ENCODE data around the gene GUCY1A1. TPM values are rescaled to one million over a fixed set of nuclear protein-coding genes. Genes with fewer than 3 reads are reported as not detected.

GUCY1A1 gene
- total RNA-seq, 1 experiment from 2014 or later, result not detected

GRCh38 chr4:155751569-155751968 is 84.9 kb downstream of the GUCY1A1 start (continued):
- TF ChIP-seq ZBTB33 (IDR thresholded peaks at IDR 0.05; ENCODE audit: extremely low read depth, insufficient replicate concordance, low read length), result no peak

GRCh38 chr4:155757745-155758265 is 91.2 kb downstream of the GUCY1A1 start:
- Histone ChIP-seq H3K4me1 (ENCODE audit: control insufficient read depth in 1 of 2, insufficient read depth in 2 of 2, low read length in 2 of 2) (no peaks in the 10 kb centered on the region), H2AFZ (ENCODE audit: low read depth, low read length, poor library complexity, severe bottlenecking) (no peak overlapping the region), H3K27ac (ENCODE audit: low read depth, low read length) (no peak overlapping the region), H3K4me2 (ENCODE audit: low read length) (no peak overlapping the region), H3K9me3 (ENCODE audit: control insufficient read depth in 1 of 2, insufficient read depth in 1 of 2, low read depth in 1 of 2, low read length in 2 of 2) (no peaks in the 10 kb centered on the region), H3K36me3 (ENCODE audit: control insufficient read depth in 1 of 2, insufficient read depth in 2 of 2, low read length in 2 of 2) (no peaks in the 10 kb centered on the region), H3K9me2 (ENCODE audit: insufficient read depth) (no peaks in the 10 kb centered on the region), H3K4me3 (replicated peaks in 1 of 2; ENCODE audit: low read depth in 1 of 2, low read length in 2 of 2) (no peak overlapping the region), H3K27me3 (ENCODE audit: insufficient read depth, low read length) (no peaks in the 10 kb centered on the region), H3K9ac (ENCODE audit: low read length) (no peak overlapping the region), H3K79me2 (ENCODE audit: insufficient read depth, low read length) (no peaks in the 10 kb centered on the region), H4K20me1 (ENCODE audit: insufficient read depth) (no peaks in the 10 kb centered on the region)
- TF ChIP-seq ZFX (IDR thresholded peaks at IDR 0.05), result no peak
- no peak for TF ChIP-seq ZNF274 (IDR thresholded peaks at IDR 0.05; ENCODE audit: low read depth, low read length)
- TF ChIP-seq EZH2 (IDR thresholded peaks at IDR 0.05), result no peak
- TF ChIP-seq ATF3 (IDR thresholded peaks at IDR 0.05), result no peak
- no peak for TF ChIP-seq CEBPB (IDR thresholded peaks at IDR 0.05; ENCODE audit: low read depth)
- no peak for TF ChIP-seq YY1 (IDR thresholded peaks at IDR 0.05; ENCODE audit: extremely low read depth, insufficient replicate concordance, low read depth, low read length)
- TF ChIP-seq SP1 (IDR thresholded peaks at IDR 0.05; ENCODE audit: low read depth), result no peak
- TF ChIP-seq ELF1 (IDR thresholded peaks at IDR 0.05; ENCODE audit: borderline replicate concordance, low read depth), result no peak
- TF ChIP-seq FOSL1 (IDR thresholded peaks at IDR 0.05; ENCODE audit: low read depth), result no peak
- TF ChIP-seq MAX (IDR thresholded peaks at IDR 0.05), result no peak
- TF ChIP-seq JUND (IDR thresholded peaks at IDR 0.05), result no peak
- TF ChIP-seq ZBTB33 (IDR thresholded peaks at IDR 0.05; ENCODE audit: extremely low read depth, insufficient replicate concordance, low read length), result no peak
- TF ChIP-seq POLR2AphosphoS5 (IDR thresholded peaks at IDR 0.05; ENCODE audit: low read depth, low read length), result no peak
- TF ChIP-seq CBX3 (IDR thresholded peaks at IDR 0.05; ENCODE audit: low read depth), result no peak
- ChIA-PET RAD21 (ENCODE audit: low non-redundant PET in 1 of 2, low total read pairs in 2 of 2, uncharacterized antibody in 2 of 2, unreplicated experiment in 2 of 2) (no interaction called here), POLR2A (no interaction called here), CTCF (no interaction called here)
- intact Hi-C loops (cut with micrococcal nuclease), result no loop called here
- no peak for ATAC-seq
- DNase-seq (ENCODE audit: low read depth, low spot score), result no peak
- BruUV-seq (replicated peaks), result no TSS peak

Data from HCT116 (cell line).